NCI-H2196 (cell line): ENCODE results near the gene LHX2.

Experiments used
- DNase-seq: peaks from one replicate; lab custom pipeline; 2025; ENCODE audit not compliant: unreplicated experiment; lab: John Stamatoyannopoulos, UW

The LHX2 gene

DNA sequence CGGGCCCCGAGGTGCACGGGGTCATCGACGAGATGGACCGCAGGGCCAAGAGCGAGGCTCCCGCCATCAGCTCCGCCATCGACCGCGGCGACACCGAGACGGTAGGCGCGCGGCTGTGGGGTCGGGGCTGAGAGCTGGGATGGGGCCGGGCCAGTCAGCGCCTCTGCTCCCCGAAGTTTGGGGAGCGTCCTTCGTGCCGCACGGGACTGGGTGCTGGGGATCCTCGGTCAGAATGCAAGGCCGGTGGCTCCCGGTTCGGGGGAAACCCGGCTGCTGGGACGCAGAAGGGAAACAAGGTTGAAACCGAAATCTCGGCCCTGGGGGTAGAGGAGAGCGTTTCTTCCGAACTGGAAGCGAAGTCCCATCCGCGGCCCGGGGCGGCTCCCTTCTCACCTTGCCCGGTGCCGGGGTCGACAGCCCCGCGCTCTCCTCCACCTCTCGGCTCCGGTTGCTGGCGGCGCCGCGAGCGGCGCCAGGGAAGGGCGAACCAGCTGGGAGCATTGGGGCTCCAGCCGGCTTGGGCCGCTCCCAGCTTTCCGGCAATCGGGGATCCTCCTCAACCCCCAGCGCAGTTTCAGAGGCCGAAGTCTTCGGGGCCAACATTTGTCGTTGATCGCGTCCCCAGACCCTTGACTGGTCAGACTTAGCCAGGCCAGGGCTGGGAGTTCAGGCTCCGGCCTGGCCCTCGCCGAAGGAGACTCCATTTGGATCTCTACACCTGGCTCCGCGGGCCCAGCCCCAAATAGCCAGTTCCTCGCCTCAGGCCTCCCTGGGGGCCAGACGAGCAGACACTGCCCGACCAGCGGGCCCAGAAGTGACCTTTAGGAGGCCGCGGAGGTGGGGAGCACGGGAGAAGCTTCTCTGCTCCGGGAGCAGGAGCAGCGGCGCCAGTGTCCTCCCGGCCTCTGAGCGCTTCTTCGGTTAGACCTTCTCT lies 1.1 kb downstream of the LHX2 start:
- no peak for DNase-seq

- no peak for DNase-seq
Observed at GRCh38 chr9:124013309-124014210, 2.0 kb downstream of the LHX2 start.

GRCh38 chr9:124014211-124014955 lies 2.8 kb downstream of the LHX2 start:
- no peak for DNase-seq

- no peak for DNase-seq
Observed at GRCh38 chr9:124014956-124015660, 3.5 kb downstream of the LHX2 start.

- DNase-seq, result no peak
Observed at GRCh38 chr9:124015661-124016131, 4.1 kb downstream of the LHX2 start.

- no peak for DNase-seq
Observed at GRCh38 chr9:124016175-124017050, 4.8 kb downstream of the LHX2 start.

- no peak for DNase-seq
Observed at GRCh38 chr9:124017051-124017928, 5.7 kb downstream of the LHX2 start.

DNA sequence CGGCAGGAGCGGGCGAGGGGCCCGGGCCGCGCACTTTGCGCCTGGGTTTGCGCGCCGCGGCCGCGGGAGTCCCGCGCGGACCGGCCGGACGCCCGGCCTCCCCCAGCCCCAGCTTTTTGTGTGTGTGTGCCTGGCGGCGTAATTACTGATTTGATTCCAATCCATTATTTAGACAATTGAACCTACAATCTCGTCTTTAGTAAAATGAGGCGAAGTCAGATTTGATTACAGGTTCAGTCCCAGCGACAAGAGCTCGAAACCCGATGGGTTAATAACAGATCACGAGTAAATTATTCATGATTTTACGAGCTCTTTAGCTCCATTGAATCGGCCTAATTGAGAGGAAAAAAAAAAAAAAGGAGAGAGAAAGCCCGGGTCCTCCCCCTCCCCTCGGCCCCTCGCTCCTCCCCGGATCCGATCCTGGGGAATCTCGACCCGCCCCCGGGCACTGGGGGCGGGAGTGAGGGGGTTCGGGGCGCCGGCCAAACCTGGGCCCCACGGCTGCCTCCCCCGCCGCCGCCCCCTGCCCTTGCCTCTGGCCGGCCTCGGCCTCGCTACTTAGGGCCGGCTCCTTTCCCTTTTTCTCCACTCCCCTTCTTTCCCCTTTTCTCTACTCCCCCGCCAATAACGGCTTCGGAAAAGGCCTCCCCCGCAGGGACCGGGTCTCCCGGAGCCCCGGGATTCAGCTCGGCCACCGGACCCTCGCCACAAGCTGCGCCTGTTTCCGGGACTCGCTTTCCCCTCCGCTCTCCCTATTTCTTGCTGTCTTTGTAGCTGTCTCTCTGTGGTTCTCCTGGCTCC lies 6.6 kb downstream of the LHX2 start:
- DNase-seq, result no peak

DNA sequence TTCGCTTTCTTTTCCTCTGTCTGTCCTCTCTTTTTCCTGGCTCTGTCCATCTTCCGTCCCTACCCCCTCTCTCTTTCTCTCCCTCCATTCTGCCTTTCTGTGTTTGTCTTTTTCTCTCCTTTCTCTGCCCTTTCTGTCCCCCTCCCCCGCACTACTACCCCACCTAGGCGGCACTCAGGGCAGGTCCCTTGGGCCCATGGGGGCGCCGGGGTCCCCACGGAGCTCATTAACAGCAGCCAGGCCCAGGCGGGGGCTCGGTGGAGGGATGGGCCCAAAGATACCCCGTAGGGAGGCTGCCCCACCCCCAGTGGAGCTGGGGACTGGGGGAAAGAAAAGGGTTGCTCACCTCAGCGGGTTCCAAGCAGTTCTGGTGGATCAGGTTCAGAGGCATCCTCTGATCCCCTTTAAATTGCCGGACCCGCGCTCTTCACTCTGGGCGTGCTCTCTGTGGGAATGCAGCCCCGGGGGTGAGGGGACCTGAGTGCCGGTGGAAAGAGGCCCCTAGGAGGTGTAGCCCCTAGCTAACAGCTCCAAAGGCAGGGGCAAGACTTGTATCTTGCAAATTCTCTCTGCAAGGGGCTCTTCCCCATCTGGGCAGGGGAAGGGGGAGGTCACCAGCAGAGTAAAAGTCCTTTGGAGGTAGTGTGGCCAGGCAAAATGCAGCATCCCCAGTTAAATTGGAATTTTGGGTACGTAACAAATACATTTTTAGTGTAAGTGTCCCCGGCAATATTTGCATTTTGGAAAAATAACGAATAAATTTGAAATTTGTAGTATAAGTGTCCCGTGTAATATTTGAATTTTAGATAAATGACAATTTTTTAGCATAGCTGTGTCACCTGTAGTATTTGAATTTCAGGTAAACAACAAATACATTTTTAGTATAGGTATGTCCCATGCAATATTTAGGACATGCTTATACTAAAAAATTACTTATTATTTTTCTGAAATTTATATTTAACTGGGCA lies 7.4 kb downstream of the LHX2 start:
- DNase-seq, result no peak

- DNase-seq, result no peak
Observed at GRCh38 chr9:124019771-124020519, 8.4 kb downstream of the LHX2 start.

DNA sequence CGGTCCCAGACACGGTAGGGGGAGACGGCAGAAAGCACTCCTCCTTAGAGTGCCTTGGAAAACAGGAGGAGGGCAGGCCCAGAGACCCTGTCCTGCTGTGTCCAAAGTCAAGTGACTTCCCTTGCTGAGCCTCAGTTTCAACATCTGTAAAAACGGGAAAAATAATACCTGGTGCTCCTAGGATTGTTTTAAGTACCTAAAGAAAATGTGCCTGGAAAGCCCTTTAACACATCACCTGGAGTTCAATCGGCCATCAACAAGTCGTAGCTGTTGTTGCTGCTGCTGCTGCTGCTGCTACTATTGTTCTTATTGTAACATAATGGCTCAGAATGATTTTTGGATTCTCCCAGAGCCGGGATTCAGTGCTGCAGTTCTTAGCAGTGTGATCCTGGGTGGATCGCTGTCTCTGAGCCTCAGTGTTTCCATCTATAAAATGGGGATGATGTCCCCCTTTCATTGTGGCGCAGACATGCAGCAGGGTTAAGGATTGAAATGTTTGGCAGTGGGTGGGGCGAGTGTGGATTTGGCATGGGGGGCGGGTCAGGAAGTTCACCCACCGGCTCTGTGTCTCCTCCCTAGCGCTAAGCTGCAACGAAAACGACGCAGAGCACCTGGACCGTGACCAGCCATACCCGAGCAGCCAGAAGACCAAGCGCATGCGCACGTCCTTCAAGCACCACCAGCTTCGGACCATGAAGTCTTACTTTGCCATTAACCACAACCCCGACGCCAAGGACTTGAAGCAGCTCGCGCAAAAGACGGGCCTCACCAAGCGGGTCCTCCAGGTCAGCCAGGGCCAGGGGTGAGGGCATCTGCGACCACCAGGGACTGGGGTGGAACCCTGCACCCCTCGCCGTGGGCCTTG lies 9.2 kb downstream of the LHX2 start:
- DNase-seq, result no peak

DNA sequence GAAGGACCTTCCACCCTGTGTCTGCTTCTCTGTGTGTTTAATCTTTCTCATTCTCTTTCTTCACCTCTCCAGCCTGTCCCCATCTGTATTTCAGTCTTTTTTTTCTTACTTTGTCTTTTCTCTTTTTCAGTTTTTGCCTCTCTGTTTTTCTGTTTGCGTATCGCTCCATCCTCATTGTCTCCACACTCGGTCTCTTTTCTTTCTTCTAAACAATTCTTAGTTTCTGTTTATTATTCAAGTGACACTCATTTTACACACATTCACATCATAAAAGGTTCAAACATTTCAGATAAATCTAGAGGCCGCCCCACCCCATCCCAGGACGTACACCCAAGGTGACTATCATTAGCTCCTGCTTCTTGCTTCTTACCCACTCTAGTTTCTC lies 9.8 kb downstream of the LHX2 start:
- DNase-seq, result no peak

- DNase-seq, result no peak
Observed at GRCh38 chr9:124022201-124023121, 10.9 kb downstream of the LHX2 start.

GRCh38 chr9:124024107-124024506 lies 12.5 kb downstream of the LHX2 start:
- DNase-seq, result no peak
